HG03025 (cell line): ENCODE data around the gene GNG13.

Source experiments
- ATAC-seq: cut with Tn5 transposase; IDR thresholded peaks from one replicate; pipeline ENCODE4 v1.9.1; 2021; ENCODE audit warnings: mild to moderate bottlenecking, moderate library complexity; ENCODE audit not compliant: unreplicated experiment, low FRiP score

GNG13 gene

DNA sequence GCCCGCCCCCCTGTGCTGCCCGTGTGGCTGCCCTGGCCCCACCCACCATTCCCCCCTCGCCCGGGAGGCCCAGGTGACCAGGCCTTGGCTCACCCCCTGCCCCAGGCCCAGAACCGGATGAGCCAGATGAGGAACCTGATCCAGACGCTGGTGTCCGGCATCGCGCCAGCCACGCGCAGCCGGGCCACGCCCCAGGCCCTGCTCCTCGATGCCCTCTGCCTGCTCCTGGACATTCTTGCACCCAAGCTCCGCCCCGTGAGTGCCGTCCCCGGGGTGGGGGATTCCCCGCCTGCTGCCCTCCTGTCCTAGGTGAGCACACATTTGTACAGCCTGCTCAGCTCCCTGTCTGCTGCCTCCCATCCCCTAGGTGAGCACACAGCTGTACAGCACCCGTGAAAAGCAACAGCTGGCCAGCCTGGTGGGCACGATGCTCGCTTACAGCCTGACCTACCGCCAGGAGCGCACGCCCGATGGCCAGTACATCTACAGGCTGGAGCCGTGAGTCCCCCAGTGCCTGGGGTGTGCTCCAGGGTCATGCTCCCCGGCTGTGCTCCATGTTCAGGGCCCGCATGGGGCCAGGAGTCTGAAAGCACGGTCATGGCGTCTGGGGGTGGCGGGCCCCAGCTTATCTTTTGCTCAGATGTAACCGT lies 4.8 kb downstream of the GNG13 start:
- no peak for ATAC-seq

DNA sequence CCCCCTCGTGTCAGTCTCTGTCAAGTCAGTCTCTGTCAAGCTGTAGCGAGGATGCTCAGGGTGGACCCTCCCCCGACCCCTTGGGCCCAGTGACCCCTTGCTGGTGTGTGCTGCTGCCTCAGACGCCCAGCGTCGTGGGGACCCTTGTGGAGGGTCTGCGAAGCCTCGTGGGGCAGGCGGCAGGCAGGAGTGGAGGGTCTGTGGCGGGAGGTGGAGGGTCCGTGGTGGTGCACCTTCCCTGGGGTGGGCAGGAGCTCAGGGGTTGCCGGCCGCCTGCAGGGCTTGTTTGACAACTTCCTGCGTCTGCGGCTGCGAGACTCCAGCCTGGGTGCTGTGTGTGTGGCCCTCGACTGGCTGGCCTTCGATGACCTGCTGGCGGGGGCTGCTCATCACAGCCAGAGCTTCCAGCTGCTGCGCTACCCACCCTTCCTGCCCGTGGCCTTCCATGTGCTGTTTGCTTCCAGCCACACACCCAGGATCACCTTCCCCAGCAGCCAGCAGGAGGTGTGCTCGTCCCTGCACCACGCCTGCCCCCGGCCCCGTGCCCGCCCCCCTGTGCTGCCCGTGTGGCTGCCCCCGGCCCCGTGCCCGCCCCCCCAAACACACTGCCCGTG lies 5.6 kb downstream of the GNG13 start:
- no peak for ATAC-seq

DNA sequence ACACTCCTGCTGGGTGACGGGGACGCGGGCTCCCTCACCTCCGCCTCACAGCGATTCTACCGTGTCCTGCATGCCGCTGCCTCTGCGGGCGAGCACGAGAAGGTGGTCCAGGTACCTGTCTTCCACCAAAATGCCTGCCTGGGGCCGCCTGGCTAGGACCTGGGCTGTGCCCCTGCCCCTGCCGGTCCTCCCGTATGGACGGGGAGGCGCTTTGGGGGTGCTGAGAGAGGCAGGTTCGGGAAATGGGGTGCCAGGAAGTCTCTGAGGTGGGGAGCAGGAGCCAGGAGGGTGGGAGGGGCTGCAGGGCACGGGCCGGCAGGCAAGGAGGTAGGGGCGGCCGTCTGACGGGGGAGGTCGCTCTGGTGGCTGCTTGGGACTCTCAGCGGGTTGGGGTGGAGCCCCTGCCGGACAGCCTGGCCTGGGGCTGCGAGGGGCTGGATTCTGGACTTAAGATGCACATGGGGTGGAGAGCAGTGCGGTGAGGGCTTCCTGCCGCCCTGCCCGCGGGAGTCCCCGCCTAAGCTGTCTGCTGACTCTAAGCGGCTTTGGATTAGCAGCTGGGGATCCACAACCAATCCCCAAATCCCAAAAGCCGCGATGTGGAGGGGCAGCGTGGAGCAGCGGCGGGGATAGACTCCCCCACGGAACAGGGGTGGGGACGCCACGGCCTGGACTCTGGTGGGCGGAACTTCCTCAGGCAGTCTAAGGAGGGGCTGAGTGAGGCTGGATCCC lies 6.3 kb downstream of the GNG13 start:
- ATAC-seq, result no peak

DNA sequence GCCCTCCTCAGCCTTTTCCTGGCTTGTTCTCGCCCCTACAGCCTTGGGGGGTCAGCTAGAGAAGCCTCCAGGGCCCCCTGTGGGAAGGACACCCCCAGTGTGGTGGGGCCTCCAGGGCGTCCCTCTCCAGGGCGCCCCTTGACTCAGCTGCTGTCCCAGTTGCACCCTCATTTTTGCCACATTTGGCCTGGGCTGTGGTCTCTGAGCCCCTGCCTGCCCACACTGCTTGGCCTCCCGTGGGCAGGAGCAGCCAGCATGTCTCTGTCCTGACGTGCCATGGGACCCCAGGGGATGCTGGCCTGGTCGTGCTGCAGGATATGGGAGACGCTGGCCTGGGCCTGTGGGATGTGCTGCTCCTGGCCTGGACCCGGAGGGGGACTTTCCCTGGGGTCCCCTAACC lies 7.1 kb downstream of the GNG13 start:
- ATAC-seq, result no peak

DNA sequence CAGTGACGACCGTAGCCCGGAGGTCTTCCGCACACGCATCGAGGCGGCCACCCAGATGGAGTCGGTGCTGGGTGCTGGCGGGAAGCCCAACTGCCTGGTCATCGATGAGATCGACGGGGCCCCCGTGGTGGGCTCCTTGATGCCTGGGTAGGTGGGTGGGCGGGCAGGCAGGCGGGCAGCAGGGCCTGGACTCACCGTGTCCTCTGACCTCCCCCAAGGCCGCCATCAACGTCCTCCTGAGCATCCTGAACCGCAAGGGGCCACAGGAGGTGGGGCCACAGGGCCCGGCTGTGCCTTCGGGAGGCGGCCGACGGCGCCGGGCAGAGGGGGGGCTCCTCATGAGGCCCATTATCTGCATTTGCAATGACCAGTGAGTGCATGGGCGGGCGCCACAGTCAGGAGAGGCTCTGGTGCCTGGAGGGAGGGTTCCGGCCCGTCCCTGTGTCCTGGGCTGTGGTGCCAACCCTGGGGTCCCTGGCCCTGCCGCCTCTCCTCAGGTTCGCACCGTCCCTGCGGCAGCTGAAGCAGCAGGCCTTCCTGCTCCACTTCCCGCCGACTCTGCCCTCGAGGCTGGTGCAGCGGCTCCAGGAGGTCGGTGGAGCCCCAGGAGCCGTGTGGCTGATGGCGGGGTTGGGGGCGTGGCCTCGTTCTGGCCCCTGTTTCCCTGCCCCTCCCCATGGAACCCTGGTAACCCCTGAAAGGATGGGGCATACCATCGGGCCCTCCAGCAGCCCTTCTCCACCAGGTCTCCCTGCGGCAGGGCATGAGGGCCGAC lies 8.1 kb downstream of the GNG13 start:
- ATAC-seq, result no peak

DNA sequence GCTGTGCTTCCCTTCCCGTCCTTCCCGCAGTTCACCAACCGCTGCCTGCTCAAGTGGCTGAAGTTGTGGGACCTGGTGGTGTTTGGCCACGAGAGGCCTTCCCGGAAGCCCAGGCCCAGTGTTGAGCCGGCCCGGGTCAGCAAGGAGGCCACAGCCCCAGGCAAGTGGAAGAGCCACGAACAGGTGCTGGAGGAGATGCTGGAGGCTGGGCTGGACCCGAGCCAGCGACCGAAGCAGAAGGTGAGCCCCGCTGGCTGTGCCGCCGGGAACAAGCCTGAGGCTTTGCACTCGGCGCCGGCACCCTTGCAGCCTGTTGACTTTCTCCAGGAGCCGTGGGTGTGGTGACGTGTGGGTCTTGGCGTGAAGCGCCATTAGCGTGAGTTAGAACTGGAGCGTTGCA lies 9.4 kb downstream of the GNG13 start:
- no peak for ATAC-seq

DNA sequence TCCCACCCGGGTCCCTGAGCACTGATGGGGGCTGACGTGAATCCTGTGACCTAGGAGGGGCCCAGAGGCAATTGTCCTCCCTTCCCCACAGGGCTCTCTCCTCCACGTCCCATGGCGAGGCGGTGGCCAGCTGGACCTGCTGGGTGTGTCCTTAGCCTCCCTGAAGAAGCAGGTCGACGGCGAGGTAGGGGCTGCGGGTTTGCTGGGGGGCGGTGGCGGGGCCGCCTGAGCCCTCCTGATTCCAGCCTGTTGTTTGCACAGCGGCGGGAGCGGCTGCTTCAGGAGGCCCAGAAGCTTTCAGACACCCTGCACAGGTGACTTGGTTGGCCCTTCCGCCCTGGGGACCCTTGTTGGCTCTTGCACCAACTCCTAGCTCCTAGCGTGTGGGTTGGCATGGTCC lies 10.4 kb downstream of the GNG13 start:
- no peak for ATAC-seq

DNA sequence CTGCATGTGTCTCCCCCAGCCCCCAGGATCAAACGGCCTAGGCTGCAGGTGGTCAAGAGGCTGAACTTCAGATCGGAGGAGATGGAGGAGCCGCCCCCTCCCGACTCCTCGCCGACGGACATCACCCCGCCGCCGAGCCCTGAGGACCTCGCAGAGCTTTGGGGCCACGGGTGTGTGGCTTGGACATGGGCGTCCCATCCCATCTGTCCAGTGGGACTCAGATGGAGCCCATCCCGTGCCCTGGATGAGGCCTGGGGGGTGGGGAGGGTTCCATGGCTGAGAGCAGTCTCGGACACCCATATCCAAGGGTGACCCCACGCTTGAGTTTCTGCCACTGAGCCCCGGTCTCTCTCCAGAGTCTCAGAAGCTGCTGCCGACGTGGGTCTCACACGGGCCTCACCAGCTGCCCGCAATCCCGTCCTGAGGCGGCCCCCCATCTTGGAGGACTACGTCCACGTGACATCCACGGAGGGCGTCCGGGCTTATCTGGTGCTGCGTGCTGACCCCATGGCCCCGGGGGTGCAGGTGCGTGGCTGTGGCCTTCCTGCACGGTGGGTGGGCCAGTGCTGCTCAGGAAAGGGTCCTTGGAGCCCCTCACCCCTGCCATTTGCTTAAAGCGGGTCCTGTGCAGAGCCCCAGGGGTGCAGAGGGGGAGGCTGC lies 11.2 kb downstream of the GNG13 start:
- no peak for ATAC-seq

DNA sequence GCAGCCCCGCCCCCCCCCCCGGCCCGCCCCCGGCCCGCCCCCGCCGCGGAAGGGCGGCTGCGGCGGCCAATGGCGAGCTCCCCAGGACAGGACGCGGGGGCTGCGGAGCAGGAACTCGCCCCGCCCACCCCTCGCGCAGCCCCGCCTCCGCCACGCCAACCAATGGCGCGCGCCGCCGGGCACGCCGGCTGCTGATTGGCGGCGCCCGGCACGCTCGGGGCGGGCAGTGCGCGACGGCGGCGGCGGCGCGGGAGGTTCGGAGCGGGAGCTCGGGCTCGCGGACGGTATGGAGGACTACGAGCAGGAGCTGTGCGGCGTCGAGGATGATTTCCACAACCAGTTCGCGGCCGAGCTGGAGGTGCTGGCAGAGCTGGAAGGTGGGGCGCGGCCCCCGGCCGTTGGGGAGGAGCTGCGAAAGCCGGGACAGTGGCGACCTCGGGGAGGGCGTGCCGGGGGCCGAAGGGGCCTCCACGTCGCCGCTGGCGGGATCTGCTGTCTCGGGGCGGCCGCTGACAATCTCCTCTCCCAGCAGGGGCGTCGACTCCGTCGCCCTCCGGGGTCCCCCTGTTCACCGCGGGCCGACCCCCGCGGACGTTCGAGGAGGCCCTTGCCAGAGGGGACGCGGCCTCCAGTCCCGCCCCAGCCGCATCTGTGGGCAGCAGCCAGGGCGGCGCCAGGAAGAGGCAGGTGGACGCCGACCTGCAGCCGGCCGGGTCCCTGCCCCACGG lies 12.0 kb downstream of the GNG13 start, which contains the start of gene CHTF18:
CHTF18 (plus strand) TSS at position 222 of the 728 bp plus-strand sequence; CDS start at position 287, 65 bp downstream.
- peak; percentile 44 for ATAC-seq

DNA sequence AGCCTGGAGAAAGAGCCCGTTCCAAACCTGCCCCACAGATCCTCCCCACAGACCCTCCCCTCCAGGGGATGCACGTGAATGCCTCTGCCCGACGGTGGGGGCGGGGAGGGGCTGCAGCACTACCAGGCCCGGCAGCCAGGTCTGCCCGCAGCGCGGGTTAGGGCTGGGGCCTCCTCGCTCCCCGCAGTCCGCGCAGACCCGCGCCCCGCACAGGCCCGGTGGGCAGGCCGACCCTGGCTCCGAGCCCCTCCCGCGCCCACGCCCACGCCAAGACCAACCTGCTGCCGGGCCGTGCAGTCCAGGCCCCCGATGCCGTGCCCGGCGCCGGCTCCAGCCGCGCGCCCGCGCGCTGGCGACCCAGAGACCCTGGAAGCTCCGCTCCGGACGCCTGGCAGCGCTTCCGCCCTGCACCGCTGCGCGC lies 12.5 kb downstream of the GNG13 start, which contains the start of gene RPUSD1:
RPUSD1 (minus strand) TSS at position 404 of the 421 bp plus-strand sequence. CDS start 644 bp downstream, outside the sequence.
- ATAC-seq, result peak; percentile 18

DNA sequence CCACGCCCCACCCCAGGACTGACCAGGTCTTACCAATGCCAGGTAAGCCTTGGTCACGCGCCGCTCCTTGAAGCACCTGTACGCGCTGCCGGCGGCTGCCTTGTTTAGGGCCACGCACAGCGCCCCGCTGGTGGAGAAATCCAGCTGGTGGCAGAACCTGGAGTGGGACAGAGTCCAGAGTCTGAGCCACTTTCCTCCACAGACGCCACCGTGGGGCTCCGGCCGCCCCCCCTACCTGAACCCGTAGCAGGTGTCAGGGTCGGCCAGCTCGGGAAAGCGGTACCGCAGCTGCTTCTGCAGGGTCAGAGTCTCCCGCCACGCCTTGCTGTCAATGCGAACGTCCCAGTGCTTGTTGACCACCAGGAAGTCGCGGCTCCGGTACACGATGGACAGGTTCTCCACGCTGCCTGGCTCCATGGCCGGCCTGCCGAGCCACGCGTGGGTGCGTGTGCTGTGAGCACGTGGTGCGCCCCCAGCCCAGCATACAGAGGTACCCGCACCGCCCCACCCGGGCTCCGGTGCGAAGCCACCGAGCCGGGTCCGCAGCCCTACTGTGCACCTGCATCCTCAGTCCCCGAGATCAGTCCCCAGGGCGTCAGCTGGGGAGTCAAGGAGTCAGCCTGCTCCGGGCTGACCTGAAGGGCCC lies 13.1 kb downstream of the GNG13 start:
- ATAC-seq, result no peak

DNA sequence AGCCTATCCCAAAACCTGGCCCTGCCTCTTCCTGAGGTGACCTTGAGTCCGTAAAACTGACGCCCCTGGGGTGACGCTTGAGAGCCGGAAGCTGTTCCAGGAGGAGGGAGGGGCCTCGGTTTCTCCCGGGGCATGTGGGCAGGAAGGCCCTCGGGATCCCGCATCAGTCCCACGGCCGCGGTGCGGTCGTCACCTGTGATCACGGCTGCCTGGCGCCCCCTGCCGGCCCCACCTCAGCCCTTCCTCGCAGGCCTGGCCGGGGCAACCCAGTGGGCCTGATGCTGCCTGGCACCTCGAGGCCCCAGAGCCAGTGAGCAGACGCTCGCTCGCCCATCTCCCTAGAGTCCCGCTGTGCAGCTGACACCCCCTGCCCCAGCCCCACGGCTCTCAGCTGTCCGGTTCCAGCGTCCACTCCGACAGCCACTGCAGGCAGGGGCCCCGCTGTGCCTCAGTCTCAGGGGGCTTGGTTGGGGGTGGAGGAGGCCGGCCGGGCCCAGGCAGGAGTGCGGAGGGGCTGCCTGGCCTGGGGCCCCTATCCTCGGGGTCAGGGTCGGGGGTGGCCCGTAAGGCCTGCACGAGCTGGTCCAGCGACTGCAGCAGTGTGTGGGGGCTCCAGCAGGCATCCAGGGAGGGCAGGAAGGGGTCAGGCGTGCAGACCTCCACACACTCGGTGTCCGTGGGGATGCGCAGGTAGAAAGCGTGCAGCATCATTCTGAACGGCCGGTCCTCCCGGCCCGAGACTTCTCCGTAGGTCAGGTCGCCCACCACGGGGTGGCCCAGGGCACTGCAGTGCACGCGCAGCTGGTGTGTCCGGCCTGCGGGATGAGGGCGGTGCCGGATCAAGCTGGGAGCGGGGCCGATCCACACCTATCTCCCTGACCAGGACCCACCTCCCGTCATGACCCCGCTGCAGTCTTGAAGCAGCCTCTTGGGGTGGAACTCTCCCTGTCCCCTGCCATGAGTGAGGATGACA lies 14.7 kb downstream of the GNG13 start:
- no peak for ATAC-seq

DNA sequence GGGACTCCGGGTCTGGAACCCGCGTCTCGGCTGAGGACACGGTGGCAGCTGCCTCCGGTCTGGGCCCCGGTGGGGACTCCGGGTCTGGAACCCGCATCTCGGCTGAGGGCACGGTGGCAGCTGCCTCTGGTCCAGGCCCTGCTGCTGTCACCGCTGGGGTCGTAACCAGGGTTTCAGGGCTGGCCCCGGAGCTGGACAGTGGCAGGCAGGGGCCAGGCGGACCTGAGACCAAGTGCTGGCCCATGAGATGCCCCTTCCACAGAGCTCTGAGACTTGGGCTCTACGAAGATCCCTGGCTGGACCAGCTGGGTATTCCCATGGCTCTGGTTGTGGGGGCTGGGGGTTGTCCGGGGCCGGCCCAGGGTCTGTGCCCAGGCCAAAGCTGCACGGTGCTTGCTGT lies 16.1 kb downstream of the GNG13 start:
- ATAC-seq, result no peak

DNA sequence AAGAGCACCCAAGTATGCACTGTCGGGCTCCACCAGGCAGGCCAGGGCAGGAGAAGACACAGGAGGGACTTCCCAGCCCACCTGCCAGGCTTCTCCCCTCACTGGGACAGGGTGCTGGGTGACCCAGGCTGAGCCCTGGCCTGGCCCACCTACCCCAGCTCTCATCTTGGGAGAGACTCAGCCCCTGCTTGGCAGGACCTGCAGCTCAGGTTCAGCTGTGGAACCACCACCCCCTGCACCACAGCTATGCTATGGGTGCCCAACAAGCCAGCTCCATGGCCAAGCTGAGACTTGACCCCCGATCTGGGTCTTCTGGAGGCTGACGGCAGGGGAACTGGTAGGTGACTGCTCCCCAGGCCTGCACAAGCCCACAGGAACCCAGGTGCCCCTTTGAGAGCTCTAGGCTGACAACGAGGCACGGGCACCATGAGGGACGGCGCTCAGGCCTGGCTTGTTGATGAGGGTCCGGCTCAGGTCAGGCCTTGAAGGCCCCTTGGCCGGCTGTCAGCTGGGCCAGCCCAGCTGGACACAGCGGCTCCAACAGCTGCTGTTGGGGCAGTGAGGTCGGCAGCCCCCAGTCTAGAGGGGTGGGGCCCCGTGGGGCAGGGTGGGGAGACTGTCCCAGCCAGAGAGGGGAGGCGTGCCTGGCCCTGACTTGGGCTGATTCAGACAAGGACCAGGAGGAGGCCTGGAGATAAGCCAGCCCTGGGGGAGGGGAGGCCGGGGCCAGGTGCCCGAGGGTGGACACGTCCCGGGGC lies 17.0 kb downstream of the GNG13 start:
- ATAC-seq, result no peak

DNA sequence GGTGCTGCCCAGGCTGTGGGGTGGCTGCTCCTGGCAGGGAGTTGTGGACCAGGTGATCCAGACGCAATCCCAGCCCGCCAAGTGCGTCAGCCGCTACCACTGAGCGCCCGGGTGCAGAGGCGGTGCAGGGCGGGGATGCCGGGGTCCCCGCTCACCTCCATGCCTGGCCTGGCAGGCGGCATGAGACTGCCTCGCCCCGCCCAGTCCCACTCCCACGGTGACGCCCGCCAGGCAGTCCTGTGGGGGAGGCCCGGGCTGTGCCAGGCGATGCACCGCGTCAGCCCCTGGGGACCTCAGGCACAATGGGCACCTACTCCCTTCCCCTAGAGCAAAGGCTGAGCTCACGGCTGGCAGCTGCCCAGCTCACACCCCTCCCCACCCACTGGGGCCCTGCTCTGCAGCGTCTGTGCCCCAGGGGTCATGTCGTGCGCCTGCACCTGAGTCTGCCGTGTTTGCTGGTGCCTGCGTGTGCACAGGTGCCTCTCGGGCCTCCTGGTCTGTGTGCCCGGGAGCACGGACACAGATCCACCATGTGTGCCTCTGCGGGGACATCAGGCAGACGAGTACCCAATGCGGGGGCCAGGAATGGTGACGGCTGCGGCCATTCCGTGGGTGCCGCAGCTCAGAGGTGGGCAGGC lies 17.6 kb downstream of the GNG13 start:
- no peak for ATAC-seq

DNA sequence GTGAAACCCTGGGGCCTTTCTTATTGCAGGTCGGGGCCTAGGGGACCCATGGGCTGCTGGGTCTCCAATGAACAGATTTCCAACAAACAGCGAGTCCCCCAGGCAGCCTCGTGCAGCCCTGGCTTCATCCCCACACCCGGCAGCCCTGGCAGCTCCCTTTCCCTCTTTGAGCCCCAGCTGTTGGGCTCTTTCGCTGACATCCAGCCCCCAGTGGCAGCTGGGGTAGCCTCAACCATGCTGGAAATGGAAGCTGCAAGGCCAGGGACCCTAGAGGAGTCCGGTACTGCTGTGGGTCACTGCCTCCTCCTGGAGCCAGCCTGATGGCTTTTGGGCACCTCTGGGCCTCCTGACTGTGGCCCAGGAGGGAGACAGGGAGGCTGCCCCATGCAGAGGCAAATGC lies 18.3 kb downstream of the GNG13 start:
- no peak for ATAC-seq
